ENCODE data around the gene UST.
"Not testable (repeated sequence)": the region's sequence is repeated elsewhere in the genome, so short reads cannot be mapped to it uniquely, and the experiment has no call there.

UST gene

GRCh38 chr6:148736774-148737412 is 9.9 kb upstream of the UST start:
- DNase-seq: no peak

- no peak for DNase-seq
Observed at GRCh38 chr6:148737806-148738205, 9.0 kb upstream of the UST start.

- DNase-seq: no peak
Observed at GRCh38 chr6:148738946-148739821, 7.6 kb upstream of the UST start.

- DNase-seq: no peak
Observed at GRCh38 chr6:148739822-148740128, 7.1 kb upstream of the UST start.

GRCh38 chr6:148743476-148743875 is 3.4 kb upstream of the UST start:
- DNase-seq: no peak

GRCh38 chr6:148745926-148746325 is 904 bp upstream of the UST start:
- DNase-seq: no peak

GRCh38 chr6:148747145-148747470 is 278 bp downstream of the UST start:
- DNase-seq: peak; percentile 35

- peak; percentile 48 for DNase-seq
Observed at GRCh38 chr6:148747471-148748165, 788 bp downstream of the UST start.

- no peak for DNase-seq
Observed at GRCh38 chr6:148749674-148750073, 2.8 kb downstream of the UST start.

GRCh38 chr6:148750838-148751792 is 4.3 kb downstream of the UST start:
- no peak for DNase-seq

GRCh38 chr6:148751793-148752170 is 5.0 kb downstream of the UST start:
- DNase-seq: no peak

GRCh38 chr6:148755379-148755778 is 8.5 kb downstream of the UST start:
- DNase-seq: not testable (repeated sequence)

- no peak for DNase-seq
Observed at GRCh38 chr6:148757944-148758480, 11.2 kb downstream of the UST start.

- DNase-seq: no peak
Observed at GRCh38 chr6:148758492-148758891, 11.7 kb downstream of the UST start.

GRCh38 chr6:148760258-148760534 is 13.4 kb downstream of the UST start:
- no peak for DNase-seq

- DNase-seq: peak; percentile 31
Observed at GRCh38 chr6:148760568-148761526, 14.0 kb downstream of the UST start.

GRCh38 chr6:148761527-148762011 is 14.7 kb downstream of the UST start:
- DNase-seq: no peak

- no peak for DNase-seq
Observed at GRCh38 chr6:148762231-148762630, 15.4 kb downstream of the UST start.

GRCh38 chr6:148764259-148765020 is 17.6 kb downstream of the UST start:
- DNase-seq: not testable (repeated sequence)

GRCh38 chr6:148765898-148766808 is 19.3 kb downstream of the UST start:
- no peak for DNase-seq
